Medulla oblongata (tissue), 1 donor: Measurements from ENCODE around the gene ZG16B.

ENCODE experiments used
- DNase-seq: peaks from one replicate; pipeline ENCODE4 v3.0.0-alpha.2; 2015; ENCODE audit errors: extremely low spot score

ZG16B gene

GRCh38 chr16:2825049-2825742, 4.9 kb upstream of the ZG16B start:
- DNase-seq, result no peak

- DNase-seq, result no peak
Measured at GRCh38 chr16:2825906-2826305, 4.2 kb upstream of the ZG16B start.

DNA sequence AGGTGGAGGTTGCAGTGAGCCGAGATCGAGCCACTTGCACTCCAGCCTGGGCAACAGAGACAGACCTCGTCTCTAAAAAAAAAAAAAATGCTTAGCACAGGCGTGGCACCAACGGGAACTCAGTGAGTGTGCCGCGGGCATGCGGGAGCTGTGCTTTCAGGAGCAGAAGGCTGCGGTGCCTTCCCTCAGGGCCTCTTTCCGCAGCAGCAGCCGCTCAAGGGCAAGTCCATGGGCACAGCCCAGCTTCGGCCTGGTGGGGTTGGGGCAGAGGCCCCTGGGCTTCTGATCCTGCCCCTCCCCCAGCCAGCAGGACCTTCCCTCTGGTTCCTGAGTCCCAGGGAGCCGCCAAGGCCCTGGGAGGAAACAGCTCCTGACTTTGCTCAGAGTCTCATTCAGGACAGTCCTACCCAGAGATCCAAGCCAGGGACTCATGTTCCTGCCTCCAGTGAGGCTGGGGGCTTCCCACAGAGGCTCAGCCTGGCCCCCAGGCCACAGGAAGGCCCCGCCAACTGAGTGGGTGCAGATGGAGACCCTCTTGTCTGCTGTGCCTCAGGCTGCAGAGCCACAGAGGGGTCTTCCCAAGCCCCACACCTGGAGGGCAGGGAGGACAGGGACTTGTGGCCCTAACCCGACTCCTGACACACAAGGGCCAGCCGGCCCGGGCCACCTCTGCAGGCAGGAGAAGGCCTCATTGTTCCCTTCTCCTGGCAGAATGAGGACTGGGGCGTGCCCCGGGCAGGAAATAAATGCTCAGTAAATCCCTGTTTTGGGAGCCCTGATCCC, 3.3 kb upstream of the ZG16B start:
- DNase-seq, result no peak

DNA sequence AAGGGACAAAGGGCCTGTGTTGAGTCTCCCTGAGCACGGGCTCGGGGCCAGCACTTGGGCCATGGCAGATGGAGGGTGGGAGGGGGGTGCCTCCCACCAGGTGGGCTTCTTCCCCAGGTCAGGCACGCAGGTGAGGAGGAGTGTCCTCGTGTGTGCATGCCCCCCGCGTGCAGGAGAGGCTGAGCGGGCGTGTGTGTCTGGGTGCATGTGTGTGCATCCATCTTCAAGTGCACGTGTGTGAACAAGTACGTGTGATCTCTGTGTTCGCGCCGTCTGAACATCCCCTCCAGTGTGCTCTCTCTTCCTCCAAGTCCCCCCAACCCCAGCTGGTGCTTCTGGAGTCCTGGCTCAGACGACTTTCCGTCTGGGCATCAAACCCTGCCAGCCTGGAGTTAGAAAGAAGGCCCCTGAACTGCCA, 2.7 kb upstream of the ZG16B start:
- DNase-seq, result no peak

- DNase-seq, result no peak
Measured at GRCh38 chr16:2827831-2828520, 2.1 kb upstream of the ZG16B start.

DNA sequence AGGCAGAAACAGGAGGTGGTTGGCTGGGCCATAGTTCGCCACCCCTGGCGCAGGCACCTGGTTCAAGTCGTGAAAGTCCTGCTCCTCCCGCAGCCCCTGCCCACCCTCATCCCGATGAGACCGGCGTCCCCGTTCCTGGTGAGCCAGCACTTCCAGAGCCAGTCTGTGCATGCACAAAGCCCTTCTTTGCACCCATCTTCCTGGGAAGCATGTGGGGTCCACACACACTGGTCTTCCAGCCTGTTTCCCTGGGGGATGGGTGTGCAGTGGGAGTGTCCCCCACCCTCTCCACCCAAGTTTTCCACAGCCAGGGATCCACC, 1.6 kb upstream of the ZG16B start:
- DNase-seq, result no peak

GRCh38 chr16:2828876-2829430, 1.1 kb upstream of the ZG16B start:
- DNase-seq, result no peak

DNA sequence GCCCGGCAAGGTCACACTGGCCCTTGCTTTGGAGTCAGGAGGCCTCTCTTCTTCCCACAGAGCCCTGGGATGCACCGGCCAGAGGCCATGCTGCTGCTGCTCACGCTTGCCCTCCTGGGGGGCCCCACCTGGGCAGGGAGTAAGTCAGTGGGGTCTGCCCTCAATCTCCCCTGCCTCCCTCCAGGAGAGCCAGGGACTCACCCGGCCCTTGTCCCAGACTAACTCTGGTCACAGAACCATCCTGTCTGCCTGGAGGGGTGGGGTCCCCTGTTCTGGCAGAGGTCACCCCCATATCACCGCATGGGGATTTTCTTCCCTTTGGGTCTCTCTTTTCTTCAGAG, 222 bp downstream of the ZG16B start:
- DNase-seq, result no peak

- DNase-seq, result no peak
Measured at GRCh38 chr16:2831203-2831602, 1.1 kb downstream of the ZG16B start.

DNA sequence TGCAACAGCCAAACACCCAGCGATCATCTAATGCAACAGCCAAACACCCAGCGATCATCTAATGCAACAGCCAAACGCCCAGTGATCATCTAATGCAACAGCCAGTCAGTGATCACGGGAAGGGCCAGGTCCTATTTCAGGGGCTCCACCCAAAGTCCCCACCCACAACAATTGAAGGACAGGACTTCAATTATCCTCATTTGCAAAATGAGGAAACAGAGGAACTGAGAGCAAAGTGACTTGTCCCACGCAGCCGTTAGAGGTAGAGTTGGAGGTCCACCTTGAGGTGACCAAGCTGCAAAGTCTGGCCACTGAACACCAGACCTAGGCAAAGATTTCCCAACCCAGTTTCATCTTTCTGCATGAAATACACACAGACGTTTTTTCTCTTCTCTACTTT, 3.7 kb downstream of the ZG16B start:
- DNase-seq, result no peak

- DNase-seq, result no peak
Measured at GRCh38 chr16:2834968-2835367, 4.9 kb downstream of the ZG16B start.

GRCh38 chr16:2835638-2836493, 5.8 kb downstream of the ZG16B start:
- DNase-seq, result no peak

DNA sequence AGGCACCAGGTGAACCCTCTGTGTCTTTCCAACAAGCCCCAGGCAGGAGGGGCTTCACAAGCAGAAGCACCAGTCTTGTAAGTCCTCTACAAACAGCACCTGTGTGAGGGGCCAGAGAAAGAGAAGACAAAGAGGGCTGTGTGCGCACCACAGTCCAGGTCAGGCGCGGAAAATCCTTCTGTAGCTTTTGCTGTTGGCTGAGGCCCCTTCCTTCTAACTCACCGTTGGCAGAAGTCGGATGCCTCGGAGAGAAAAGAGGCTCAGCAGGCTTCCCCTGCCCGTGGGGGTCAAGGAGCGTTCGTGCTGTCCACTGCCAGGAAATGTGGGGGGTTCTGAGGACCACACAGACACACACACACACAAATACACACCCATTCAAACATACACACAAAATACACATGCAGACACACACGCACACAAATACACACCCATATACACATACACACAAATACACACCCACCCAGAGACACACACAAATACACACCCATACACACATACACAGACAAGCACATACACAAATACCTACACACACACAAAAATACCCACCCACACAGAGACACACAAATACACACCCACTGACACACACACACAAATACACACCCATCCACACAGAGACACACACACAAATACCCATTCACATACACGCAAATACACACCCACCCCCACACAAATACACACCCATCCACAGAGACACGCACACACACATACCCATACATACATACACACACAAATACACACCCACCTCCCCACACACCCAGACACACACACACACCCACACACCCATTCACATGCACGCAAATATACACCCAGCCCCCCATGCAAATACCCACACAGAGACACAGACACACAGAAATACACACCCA, 6.8 kb downstream of the ZG16B start:
- DNase-seq, result no peak

DNA sequence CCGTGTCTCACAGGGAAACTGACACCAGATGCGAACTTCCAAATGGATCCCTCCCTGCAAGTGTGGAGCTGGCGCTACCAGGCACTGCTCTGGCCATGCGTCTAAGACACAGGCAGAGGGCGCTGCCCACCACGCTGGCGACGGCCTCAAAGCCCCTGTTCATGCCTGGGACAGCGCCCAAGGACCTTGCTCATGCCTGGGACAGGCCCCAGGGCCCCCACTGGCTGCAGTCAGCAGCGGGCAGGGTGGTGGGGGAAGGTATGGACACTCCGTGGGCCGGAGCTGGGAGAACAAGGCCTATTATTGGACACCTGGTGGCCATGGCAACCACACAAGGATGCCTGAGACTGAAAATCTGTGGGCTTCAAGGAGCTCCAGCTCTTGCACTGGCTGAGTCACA, 8.8 kb downstream of the ZG16B start:
- peak; percentile 79 for DNase-seq

- no peak for DNase-seq
Measured at GRCh38 chr16:2839650-2840450, 9.7 kb downstream of the ZG16B start.

- no peak for DNase-seq
Measured at GRCh38 chr16:2840914-2841313, 10.8 kb downstream of the ZG16B start.

DNA sequence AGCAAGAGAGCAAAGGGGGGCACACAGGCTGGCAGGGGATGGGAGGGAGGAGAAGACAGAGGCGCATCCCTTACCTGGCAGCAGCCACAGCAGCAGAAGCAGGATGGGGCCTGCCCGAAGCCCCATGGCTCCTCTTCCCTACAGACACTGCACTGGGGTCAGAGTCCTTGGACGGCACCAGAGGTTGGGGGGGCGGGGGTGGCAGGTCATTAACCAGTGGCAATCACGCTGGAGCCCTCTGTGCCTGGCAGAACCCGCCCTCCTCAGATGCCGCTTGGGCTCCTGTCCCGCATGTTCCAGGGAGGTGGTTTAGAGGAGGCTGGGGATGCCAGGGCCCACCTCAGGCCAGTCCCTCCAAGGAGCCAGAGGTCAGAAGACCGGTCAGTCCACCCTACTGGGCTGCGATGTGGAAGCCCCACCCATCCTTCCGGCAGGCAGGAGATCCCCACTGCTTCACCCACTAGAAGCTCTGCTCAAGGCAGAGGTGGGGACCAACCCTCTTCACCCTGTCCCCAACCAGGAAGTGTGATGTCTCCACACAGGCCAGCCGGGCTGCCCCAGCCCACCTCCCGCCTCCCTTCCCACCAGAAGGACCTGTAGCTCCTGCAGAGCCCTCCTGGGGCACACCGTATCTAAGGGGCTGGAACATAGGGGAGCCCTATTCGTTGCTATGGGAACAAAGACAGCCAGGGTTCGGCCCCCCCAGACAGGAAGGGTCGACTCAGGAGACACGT, 11.7 kb downstream of the ZG16B start:
- no peak for DNase-seq

- peak; percentile 15 for DNase-seq
Measured at GRCh38 chr16:2842340-2843000, 12.4 kb downstream of the ZG16B start.

GRCh38 chr16:2843526-2843925, 13.4 kb downstream of the ZG16B start:
- DNase-seq, result no peak
